ENCODE results near the gene TRIAP1. TPM values are rescaled to one million over a fixed set of nuclear protein-coding genes. Genes with fewer than 3 reads are reported as not detected.

TRIAP1 gene
- polyA plus RNA-seq, 1 of the 3 experiments (the other 2 are of a cell fraction) = 34.1 TPM

DNA sequence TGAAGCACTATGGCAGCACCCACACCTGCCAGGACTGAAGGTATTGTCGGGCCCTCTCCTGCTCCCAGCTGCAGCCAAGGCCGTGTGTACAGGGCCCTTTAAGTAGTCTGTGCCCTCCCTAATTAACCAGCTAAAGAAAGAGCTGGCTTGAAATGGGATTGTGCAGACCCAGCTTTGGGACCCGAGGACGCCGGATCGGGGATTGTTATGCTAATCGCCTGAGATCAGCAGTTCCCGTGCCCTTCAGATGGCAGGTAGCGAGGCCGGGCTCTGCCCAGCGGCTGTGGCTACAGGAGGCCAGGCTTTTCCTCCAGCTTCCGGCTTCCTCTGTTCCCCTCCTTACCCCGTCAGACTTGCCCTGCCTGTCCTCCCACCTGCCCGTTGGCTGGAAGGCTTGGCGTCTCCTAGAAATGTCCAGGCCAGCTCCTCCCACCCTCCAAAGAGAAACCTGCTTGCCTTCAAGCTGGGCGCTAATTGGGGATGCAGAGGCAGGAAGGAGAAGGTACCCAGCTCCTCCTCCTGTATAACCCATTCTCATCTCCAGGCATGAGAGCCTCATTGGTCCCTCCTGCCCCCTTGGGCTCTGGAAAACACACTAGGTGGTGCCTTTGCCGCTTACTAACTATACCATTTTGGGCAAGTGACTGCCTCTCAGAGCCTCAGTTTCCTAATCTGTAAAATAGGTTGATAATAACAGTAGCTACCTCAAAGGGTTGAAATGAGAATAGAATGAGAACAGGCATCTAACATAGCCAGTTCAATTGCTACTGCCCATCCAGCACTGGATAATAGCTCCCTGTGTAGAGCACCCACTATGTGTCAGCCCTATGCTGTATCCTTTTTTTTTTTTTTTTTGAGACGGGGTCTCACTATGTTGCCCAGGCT is 51.5 kb downstream of the TRIAP1 start:
- Histone ChIP-seq H3K27ac (ENCODE audit: low read depth in 2 of 2, low read length in 1 of 2) (no peak overlapping the region), H3K9ac (no peak overlapping the region), H4K20me1 (ENCODE audit: insufficient read depth) (no peaks in the 10 kb centered on the region), H3K27me3 (ENCODE audit: insufficient read depth) (no peaks in the 10 kb centered on the region), H3K9me2 (no peaks in the 10 kb centered on the region), H3K79me2 (ENCODE audit: insufficient read depth) (no peaks in the 10 kb centered on the region), H3K4me3 (ENCODE audit: low read depth in 2 of 2, low read length in 1 of 2) (no peak overlapping the region), H3K4me1 (ENCODE audit: control insufficient read depth in 1 of 2, insufficient read depth in 2 of 2, low read depth in 1 of 2, low read length in 1 of 2) (no peaks in the 10 kb centered on the region), H3K4me2 (no peak overlapping the region), H2AFZ (ENCODE audit: low read depth) (no peak overlapping the region), H3K36me3 (replicated peaks in 1 of 2; ENCODE audit: control insufficient read depth in 1 of 2, insufficient read depth in 2 of 2, low read length in 1 of 2) (no peaks in the 10 kb centered on the region), H3K9me3 (no peaks in the 10 kb centered on the region), H3F3A (replicated peaks; ENCODE audit: insufficient read depth) (no peaks in the 10 kb centered on the region)
- 77% methylated on average over 16 of the region's 18 CpGs for WGBS (ENCODE audit: low lambda C conversion rate)
- POLR2A ChIA-PET = interaction anchor here (0.6 kb wide), 1 partner anchor 22 kb away, joined by 3 read pairs; no protein-coding TSS in a partner anchor
- CTCF ChIA-PET = interaction anchor here (0.6 to 1.9 kb wide), 4 partner anchors 28 to 196 kb away, joined by 3 to 6 read pairs (median 4); no protein-coding TSS in a partner anchor
- TF ChIP-seq RAD21 (IDR thresholded peaks at IDR 0.05; ENCODE audit: low read length) (no peak), JUND (IDR thresholded peaks at IDR 0.05) (no peak), TAF1 (IDR thresholded peaks at IDR 0.05; ENCODE audit: borderline replicate concordance, low read depth, low read length) (no peak), YY1 (IDR thresholded peaks at IDR 0.05; ENCODE audit: low read depth) (no peak), NRF1 (IDR thresholded peaks at IDR 0.05; ENCODE audit: low read depth, low read length) (no peak), RXRA (IDR thresholded peaks at IDR 0.05; ENCODE audit: borderline replicate concordance, low read depth) (no peak), POLR2AphosphoS5 (IDR thresholded peaks at IDR 0.05; ENCODE audit: low read depth, low read length) (no peak), TEAD4 (IDR thresholded peaks at IDR 0.05; ENCODE audit: borderline replicate concordance, insufficient read depth) (no peak), GATA2 (CRISPR knock-in tag; IDR thresholded peaks at IDR 0.05) (no peak), RCOR1 (IDR thresholded peaks at IDR 0.05; ENCODE audit: low read length) (no peak), FOXM1 (IDR thresholded peaks at IDR 0.05; ENCODE audit: low read depth) (no peak), SIN3A (IDR thresholded peaks at IDR 0.05; ENCODE audit: borderline replicate concordance, low read depth, low read length) (no peak), MAX (IDR thresholded peaks at IDR 0.05; ENCODE audit: low read depth) (no peak)
- TF ChIP-seq, protein P1, sequence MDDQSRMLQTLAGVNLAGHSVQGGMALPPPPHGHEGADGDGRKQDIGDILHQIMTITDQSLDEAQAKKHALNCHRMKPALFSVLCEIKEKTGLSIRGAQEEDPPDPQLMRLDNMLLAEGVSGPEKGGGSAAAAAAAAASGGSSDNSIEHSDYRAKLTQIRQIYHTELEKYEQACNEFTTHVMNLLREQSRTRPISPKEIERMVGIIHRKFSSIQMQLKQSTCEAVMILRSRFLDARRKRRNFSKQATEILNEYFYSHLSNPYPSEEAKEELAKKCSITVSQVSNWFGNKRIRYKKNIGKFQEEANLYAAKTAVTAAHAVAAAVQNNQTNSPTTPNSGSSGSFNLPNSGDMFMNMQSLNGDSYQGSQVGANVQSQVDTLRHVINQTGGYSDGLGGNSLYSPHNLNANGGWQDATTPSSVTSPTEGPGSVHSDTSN (IDR thresholded peaks at IDR 0.05) = no peak
- TF ChIP-seq, protein P2, sequence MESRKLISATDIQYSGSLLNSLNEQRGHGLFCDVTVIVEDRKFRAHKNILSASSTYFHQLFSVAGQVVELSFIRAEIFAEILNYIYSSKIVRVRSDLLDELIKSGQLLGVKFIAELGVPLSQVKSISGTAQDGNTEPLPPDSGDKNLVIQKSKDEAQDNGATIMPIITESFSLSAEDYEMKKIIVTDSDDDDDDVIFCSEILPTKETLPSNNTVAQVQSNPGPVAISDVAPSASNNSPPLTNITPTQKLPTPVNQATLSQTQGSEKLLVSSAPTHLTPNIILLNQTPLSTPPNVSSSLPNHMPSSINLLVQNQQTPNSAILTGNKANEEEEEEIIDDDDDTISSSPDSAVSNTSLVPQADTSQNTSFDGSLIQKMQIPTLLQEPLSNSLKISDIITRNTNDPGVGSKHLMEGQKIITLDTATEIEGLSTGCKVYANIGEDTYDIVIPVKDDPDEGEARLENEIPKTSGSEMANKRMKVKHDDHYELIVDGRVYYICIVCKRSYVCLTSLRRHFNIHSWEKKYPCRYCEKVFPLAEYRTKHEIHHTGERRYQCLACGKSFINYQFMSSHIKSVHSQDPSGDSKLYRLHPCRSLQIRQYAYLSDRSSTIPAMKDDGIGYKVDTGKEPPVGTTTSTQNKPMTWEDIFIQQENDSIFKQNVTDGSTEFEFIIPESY (IDR thresholded peaks at IDR 0.05; ENCODE audit: borderline replicate concordance, low read depth) = no peak
- TF ChIP-seq, protein P3, sequence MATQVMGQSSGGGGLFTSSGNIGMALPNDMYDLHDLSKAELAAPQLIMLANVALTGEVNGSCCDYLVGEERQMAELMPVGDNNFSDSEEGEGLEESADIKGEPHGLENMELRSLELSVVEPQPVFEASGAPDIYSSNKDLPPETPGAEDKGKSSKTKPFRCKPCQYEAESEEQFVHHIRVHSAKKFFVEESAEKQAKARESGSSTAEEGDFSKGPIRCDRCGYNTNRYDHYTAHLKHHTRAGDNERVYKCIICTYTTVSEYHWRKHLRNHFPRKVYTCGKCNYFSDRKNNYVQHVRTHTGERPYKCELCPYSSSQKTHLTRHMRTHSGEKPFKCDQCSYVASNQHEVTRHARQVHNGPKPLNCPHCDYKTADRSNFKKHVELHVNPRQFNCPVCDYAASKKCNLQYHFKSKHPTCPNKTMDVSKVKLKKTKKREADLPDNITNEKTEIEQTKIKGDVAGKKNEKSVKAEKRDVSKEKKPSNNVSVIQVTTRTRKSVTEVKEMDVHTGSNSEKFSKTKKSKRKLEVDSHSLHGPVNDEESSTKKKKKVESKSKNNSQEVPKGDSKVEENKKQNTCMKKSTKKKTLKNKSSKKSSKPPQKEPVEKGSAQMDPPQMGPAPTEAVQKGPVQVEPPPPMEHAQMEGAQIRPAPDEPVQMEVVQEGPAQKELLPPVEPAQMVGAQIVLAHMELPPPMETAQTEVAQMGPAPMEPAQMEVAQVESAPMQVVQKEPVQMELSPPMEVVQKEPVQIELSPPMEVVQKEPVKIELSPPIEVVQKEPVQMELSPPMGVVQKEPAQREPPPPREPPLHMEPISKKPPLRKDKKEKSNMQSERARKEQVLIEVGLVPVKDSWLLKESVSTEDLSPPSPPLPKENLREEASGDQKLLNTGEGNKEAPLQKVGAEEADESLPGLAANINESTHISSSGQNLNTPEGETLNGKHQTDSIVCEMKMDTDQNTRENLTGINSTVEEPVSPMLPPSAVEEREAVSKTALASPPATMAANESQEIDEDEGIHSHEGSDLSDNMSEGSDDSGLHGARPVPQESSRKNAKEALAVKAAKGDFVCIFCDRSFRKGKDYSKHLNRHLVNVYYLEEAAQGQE (IDR thresholded peaks at IDR 0.05; ENCODE audit: low read depth, low read length) = no peak
- no peak for DNase-seq

Other genes starting within 250 kb of the TRIAP1 start
- 5,975 and 6,606 TPM in 2 replicates for gene RPLP0, start 245.3 kb downstream of the TRIAP1 start, polyA plus RNA-seq (2012; rRNA removed)
- 63.0 and 89.0 TPM in 2 replicates for gene PXN, start 180.7 kb downstream of the TRIAP1 start, polyA plus RNA-seq (2012; rRNA removed)
- gene RNU4-2, start 154.5 kb downstream of the TRIAP1 start, polyA plus RNA-seq (2012; rRNA removed) = not detected in 2 replicates
- gene RNU4-1, start 153.1 kb downstream of the TRIAP1 start, polyA plus RNA-seq (2012; rRNA removed) = not detected in 2 replicates
- gene SIRT4, start 144.1 kb downstream of the TRIAP1 start, polyA plus RNA-seq (2012; rRNA removed) = 1.1 and 1.4 TPM in 2 replicates
- not detected in 2 replicates for gene PLA2G1B, start 118.6 kb downstream of the TRIAP1 start, polyA plus RNA-seq (2012; rRNA removed)
- gene MSI1, start 77.2 kb downstream of the TRIAP1 start, polyA plus RNA-seq (2012; rRNA removed) = 1.3 and 1.7 TPM in 2 replicates
- 1,149 and 1,199 TPM in 2 replicates for gene COX6A1, start 8.3 kb downstream of the TRIAP1 start, polyA plus RNA-seq (2012; rRNA removed)
- gene GATC, start 60 bp upstream of the TRIAP1 start, polyA plus RNA-seq (2012; rRNA removed) = 10.6 and 12.4 TPM in 2 replicates
- gene SRSF9, start 23.4 kb upstream of the TRIAP1 start, polyA plus RNA-seq (2012; rRNA removed) = 164 and 210 TPM in 2 replicates
- gene DYNLL1, start 49.7 kb upstream of the TRIAP1 start, polyA plus RNA-seq (2012; rRNA removed) = 596 and 607 TPM in 2 replicates
- 28.0 and 39.0 TPM in 2 replicates for gene COQ5, start 82.8 kb upstream of the TRIAP1 start, polyA plus RNA-seq (2012; rRNA removed)
- 118 and 122 TPM in 2 replicates for gene RNF10, start 88.0 kb upstream of the TRIAP1 start, polyA plus RNA-seq (2012; rRNA removed)
- 129 and 148 TPM in 2 replicates for gene POP5, start 135.0 kb upstream of the TRIAP1 start, polyA plus RNA-seq (2012; rRNA removed)
- gene CABP1, start 194.2 kb upstream of the TRIAP1 start, polyA plus RNA-seq (2012; rRNA removed) = 0.08 and 0.21 TPM in 2 replicates
- gene MLEC, start 240.8 kb upstream of the TRIAP1 start, polyA plus RNA-seq (2012; rRNA removed) = 23.4 and 27.8 TPM in 2 replicates